ENCODE data around the gene FOXR1.
"Not testable (repeated sequence)": the region's sequence is repeated elsewhere in the genome, so short reads cannot be mapped to it uniquely, and the experiment has no call there.

The FOXR1 gene

GRCh38 chr11:118948000-118948399 is 23.6 kb upstream of the FOXR1 start:
- DNase-seq = no peak

DNA sequence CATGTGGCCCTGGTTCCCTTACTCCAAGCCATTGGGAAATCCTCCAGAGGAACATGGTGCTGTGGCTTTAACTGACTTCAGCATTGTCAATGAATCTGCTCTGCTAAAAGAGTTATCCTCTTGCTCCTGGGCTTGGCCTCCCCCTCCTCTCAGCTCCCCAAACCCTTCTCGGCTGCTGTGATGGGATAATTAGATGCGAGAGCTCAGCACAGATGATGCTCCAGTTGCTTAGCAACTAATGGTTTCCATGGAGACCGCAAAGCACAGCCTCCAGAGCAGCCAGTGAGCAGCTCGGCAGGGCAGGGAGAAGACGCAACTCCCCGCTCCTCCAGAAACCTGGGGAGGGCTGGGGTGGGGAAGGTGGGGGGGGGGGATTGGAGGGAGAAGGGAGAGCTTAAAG is 18.3 kb upstream of the FOXR1 start:
- DNase-seq = no peak

- DNase-seq = not testable (repeated sequence)
Observed at GRCh38 chr11:118953976-118954375, 17.6 kb upstream of the FOXR1 start.

- DNase-seq = peak; percentile 90
Observed at GRCh38 chr11:118956094-118956846, 15.3 kb upstream of the FOXR1 start, which contains the start of gene UPK2. Gene UPK2, plus strand, starts transcription at chr11:118956298. Its CDS starts 53 bp downstream, at chr11:118956351.

DNA sequence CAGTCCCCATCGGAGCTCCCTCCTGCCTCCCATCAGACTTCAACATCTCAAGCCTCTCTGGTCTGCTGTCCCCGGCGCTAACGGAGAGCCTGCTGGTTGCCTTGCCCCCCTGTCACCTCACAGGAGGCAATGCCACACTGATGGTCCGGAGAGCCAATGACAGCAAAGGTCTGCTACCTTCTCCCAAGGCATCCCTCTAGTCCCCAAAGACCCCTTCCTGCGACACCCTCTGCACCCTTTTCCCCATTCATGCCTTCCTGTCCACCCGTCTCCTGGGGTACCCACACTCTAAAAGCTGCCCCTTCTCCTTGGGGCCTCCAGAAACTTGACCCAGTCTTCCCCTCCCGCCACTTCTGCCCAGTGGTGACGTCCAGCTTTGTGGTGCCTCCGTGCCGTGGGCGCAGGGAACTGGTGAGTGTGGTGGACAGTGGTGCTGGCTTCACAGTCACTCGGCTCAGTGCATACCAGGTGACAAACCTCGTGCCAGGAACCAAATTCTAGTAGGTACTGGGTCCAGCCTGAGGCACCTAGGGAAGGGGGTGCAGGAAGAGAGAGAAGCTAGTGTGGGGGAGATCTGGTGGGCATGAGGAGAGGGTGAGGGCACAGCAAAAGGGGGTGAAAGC is 14.6 kb upstream of the FOXR1 start:
- DNase-seq = no peak

GRCh38 chr11:118957549-118957948 is 14.0 kb upstream of the FOXR1 start:
- DNase-seq = no peak

DNA sequence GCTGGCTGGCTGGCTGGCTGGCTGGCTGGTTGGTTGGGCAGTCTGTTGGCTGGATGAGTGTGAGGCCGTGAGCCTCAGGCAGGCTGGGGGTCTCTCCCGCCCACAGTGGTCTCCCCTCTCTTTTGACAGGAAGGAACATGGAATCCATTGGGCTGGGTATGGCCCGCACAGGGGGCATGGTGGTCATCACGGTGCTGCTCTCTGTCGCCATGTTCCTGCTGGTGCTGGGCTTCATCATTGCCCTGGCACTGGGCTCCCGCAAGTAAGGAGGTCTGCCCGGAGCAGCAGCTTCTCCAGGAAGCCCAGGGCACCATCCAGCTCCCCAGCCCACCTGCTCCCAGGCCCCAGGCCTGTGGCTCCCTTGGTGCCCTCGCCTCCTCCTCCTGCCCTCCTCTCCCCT is 13.6 kb upstream of the FOXR1 start:
- no peak for DNase-seq

DNA sequence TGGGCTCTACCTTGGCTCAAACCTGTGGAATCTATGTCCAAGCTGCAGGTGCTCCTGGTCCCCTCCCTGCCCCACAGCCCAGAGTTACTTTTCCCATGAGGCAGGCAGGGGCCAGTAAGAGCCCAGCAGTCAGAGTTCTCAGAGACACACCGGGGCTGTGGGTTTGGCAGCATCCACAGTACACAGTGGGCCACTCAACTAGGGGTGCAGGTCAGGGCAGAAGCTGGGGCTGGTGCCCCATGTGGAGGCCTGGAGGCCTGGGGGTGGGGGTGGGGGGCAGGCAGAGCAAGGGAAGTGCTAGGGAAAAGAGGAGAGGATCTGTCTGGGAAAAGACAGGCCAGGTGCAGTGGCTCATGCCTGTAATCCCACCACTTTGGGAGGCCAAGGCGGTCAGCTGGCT is 13.0 kb upstream of the FOXR1 start:
- DNase-seq = no peak

DNA sequence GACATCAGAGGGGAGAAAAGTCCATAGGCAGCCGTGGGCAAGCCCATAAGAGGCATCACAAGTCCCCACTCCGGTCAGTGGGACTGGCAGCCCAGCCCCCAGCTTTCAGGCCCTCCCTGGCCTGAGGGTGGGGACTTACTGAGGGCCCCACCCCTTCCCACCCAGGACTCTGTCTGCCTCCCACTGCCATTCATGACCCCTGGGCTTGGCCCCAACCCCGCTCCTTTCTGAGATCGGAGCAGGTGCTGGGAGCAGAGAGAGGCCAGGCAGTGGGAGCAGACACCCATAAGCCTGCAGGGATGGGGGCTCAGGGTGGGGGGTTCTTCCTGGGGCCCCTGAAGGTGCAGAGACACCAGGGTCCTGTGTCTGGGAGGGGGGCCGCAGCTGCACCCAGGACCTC is 10.4 kb upstream of the FOXR1 start:
- no peak for DNase-seq

DNA sequence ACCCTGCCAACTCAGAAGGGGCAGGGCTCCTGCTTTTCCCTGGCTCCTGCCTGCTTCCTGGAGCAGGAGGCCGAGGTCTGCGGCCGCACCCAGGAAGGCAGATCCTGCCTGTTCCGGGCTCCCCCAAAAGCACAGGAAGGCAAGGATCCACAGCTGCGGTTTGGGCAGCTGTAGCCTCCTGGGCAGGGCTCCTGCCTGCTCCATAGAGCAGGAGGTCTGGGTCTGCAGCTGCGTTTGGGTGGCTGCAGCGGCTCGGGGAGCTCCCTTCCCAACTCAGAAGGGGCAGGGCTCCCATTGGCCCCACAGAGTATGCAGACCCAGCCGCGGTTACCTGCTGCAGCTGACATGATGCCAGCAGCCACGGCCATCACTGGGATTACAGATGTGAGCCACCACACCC is 10.0 kb upstream of the FOXR1 start:
- DNase-seq = no peak

- DNase-seq = not testable (repeated sequence)
Observed at GRCh38 chr11:118969508-118969907, 2.1 kb upstream of the FOXR1 start.

GRCh38 chr11:118973985-118974384 is 2.4 kb downstream of the FOXR1 start:
- DNase-seq = no peak

GRCh38 chr11:118975771-118976709 is 4.5 kb downstream of the FOXR1 start:
- no peak for DNase-seq

- DNase-seq = no peak
Observed at GRCh38 chr11:118979434-118979833, 7.9 kb downstream of the FOXR1 start.

GRCh38 chr11:118980191-118980881 is 8.8 kb downstream of the FOXR1 start:
- no peak for DNase-seq

DNA sequence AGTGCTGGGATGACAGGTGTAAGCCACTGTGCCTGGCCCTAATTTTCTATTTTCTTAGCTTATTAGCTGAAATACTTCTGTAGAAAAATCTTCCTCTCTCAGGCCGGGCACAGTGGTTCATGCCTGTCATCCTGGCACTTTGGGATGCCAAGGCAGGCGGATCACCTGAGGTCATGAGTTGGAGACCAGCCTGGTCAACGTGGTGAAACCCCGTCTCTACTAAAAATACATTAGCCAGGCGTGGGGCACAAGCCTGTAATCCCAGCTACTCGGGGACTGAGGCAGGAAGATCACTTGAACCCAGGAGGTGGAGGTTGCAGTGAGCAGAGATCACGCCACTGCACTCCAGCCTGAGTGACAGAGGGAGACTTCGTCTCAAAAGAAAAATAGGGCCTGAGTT is 12.8 kb downstream of the FOXR1 start:
- DNase-seq = not testable (repeated sequence)

DNA sequence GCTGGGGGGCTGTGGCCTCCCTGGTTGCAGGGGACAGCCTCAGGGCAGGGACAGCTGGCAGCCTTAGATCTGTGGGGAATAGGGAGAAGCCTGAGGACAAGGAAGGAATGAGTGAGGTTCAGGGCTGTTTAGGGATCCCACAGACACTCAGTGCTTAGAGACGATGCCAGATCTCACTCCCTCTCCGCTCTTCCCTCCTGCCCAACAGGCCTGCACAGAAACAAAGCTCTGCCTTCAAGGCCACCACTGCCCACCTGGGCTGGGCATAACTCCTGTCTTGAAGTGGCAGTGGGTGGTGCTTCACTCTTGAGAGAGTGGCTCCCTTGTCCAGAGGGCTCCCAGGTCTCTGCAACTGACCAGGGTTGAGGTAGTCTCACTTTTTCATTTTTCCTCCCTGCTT is 13.3 kb downstream of the FOXR1 start:
- DNase-seq = no peak

DNA sequence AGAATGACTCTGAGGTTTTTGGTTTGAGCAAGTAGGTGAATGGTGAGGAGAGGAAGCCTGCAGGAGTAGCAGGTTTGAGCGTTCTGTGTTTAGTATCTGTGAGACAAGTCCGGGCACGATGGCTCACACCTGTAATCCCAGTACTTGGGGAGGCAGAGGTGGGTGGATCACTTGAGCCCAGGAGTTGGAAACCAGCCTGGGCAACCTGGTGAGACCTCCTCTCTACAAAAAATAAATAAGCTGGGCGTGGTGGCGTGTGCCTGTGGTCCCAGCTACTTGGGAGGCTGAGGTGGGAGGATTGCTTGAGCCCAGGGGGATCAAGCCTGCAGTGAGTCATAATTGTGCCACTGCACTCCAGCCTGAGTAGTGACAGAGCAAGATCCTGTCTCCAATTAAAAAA is 16.7 kb downstream of the FOXR1 start:
- DNase-seq = no peak

DNA sequence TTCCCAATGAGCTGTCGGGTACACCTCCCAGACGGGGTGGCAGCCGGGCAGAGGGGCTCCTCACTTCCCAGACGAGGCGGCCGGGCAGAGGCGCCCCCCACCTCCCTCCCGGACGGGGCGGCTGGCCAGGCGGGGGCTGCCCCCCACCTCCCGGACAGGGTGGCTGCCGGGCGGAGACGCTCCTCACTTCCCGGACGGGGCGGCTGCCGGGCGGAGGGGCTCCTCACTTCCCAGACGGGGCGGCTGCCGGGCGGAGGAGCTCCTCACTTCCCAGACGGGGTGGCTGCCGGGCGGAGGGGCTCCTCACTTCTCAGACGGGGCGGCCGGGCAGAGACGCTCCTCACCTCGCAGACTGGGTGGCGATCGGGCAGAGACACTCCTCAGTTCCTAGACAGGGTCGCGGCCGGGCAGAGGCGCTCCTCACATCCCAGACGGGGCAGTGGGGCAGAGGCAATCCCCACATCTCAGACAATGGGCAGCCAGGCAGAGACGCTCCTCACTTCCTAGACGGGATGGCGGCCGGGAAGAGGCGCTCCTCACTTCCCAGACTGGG is 20.0 kb downstream of the FOXR1 start:
- DNase-seq = not testable (repeated sequence)

DNA sequence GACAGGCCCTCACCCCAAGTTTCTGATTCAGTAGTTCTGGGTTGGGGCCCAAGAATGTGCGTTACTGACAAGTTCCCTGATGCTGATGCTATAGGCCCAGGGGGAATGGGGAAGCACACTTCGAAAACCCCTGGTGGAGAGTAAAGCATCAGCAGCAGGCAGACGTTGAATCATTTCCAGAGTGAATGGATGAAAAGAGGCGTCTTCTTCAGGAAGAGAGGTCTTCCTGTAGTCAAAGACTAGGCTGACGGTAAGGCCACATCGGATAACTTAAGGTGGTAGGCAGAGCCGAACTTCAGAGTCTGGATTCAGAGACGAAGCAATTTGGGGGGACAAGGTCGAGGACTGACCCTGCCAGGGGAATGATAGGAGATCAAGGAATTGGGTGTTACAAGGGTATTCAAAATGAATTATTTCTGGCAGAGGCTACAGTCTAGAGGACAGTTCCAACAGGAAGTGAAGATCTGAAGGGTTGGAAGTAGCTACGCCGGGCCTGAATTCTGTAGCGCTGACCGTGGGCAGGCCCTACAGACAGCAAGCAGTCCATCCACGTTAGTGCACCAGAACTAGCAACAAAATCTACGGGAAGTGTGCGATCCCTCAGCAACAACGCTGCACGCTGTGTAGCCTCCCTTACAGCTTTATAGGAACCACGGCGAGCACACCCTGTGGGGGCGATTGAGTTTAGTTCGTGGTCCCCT is 25.5 kb downstream of the FOXR1 start:
- DNase-seq = peak; percentile 45

DNA sequence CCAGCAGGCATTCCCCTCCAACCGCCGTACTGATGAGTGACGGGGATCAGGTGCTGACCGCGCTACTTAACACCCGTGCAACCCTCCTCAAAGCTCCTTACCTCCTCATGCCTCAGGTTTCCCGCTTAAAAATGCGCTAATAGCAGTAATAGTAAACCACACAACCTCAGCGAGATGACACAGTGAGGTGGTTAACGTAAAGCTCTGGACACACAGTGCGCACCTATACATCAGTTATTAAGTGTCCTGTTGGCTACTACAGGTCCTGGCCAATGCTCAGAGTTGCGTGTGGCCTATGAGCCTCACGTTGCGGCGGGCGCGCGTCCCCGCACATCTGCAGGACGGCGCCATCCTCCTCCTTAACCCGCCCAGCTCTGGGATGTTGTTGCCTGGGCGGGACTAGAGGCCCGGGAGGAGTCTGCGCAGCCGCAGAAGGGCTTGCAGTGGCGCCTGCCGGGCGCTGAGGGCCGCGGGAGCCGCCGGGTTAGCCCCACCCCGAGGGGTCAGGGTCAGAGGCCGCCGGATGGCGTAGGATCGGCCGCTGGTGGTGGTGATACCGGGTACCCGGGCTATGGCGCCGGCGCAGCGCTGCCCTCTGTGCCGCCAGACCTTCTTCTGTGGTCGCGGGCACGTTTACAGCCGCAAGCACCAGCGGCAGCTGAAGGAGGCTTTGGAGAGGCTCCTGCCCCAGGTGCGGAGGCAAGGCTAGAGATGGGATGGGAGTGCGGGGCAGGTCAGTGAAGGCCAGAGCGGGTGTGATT is 26.2 kb downstream of the FOXR1 start, which contains the start of gene CENATAC:
CENATAC (plus strand) TSS at position 512 of the 761 bp plus-strand sequence; CDS start at position 572, 60 bp downstream.
- DNase-seq = peak; percentile 95
